OCI-LY1 (cell line): ENCODE data around the gene AHCTF1.

ENCODE experiments used
- H2AFZ ChIP-seq: fragments of 200-600 bp; sonication (generic), shearing (Covaris generic); 2 replicates; pipeline ENCODE4 v1.6.0; 2014; ENCODE audit warnings: antibody characterized with exemption, mild to moderate bottlenecking, low read length
- H3F3A ChIP-seq: fragments of 200-600 bp; sonication (generic), shearing (Covaris generic); 2 replicates; pipeline ENCODE4 v1.6.0; 2014; ENCODE audit warnings: mild to moderate bottlenecking, antibody characterized with exemption, low read length, moderate library complexity; ENCODE audit not compliant: insufficient read depth
- H3K27ac ChIP-seq: fragments of 200-600 bp; sonication (generic); 2 replicates; pipeline ENCODE4 v1.5.1; 2014; ENCODE audit warnings: low read length, mixed run types, mild to moderate bottlenecking, low read depth; ENCODE audit not compliant: poor library complexity, severe bottlenecking
- H3K27me3 ChIP-seq: fragments of 200-600 bp; sonication (generic); 2 replicates; pipeline ENCODE4 v1.6.0; 2014; ENCODE audit warnings: antibody characterized with exemption, mild to moderate bottlenecking, low read length, moderate library complexity; ENCODE audit not compliant: insufficient read depth
- H3K36me3 ChIP-seq: fragments of 200-600 bp; sonication (generic); 2 replicates; pipeline ENCODE4 v1.6.1; 2014; ENCODE audit warnings: mild to moderate bottlenecking, antibody characterized with exemption, low read length, moderate library complexity, mixed read lengths; ENCODE audit not compliant: insufficient read depth
- H3K4me1 ChIP-seq: fragments of 200-600 bp; sonication (generic); 2 replicates; pipeline ENCODE4 v1.5.1; 2014; ENCODE audit warnings: mild to moderate bottlenecking, low read length, moderate library complexity; ENCODE audit not compliant: insufficient read depth, severe bottlenecking
- H3K4me2 ChIP-seq: fragments of 200-600 bp; sonication (generic), shearing (Covaris generic); 2 replicates; pipeline ENCODE4 v1.6.1; 2014; ENCODE audit warnings: low read length
- H3K4me3 ChIP-seq: fragments of 200-600 bp; sonication (generic); 2 replicates; pipeline ENCODE4 v1.5.1; 2014; ENCODE audit warnings: low read length, low read depth, mild to moderate bottlenecking, mixed read lengths; ENCODE audit not compliant: poor library complexity, severe bottlenecking
- H3K79me2 ChIP-seq: fragments of 200-600 bp; shearing (Covaris generic); 2 replicates; pipeline ENCODE4 v1.6.1; 2016; ENCODE audit warnings: mixed run types, low read length, mixed read lengths; ENCODE audit not compliant: insufficient read depth
- H3K9ac ChIP-seq: fragments of 200-600 bp; sonication (generic), shearing (Covaris generic); 2 replicates; pipeline ENCODE4 v1.6.1; 2014; ENCODE audit warnings: mild to moderate bottlenecking, low read length, mixed read lengths
- H3K9me2 ChIP-seq: fragments of 200-600 bp; sonication (generic), shearing (Covaris generic); 2 replicates; pipeline ENCODE4 v1.6.1; 2014; ENCODE audit warnings: low read depth, mild to moderate bottlenecking, low read length, mixed read lengths
- H3K9me3 ChIP-seq: fragments of 200-600 bp; shearing (Covaris generic); 2 replicates; pipeline ENCODE4 v1.6.1; 2014; ENCODE audit warnings: low read length, mixed read lengths
- H4K20me1 ChIP-seq: fragments of 200-600 bp; sonication (generic), shearing (Covaris generic); 2 replicates; pipeline ENCODE4 v1.6.0; 2016; ENCODE audit warnings: mild to moderate bottlenecking, low read length; ENCODE audit not compliant: insufficient read depth
- EZH2 ChIP-seq: fragments of 200-600 bp; sonication (generic), shearing (Covaris generic); IDR thresholded peaks from 2 replicates; pipeline ENCODE4 v1.8.0; 2017; ENCODE audit warnings: borderline replicate concordance, mixed run types, mild to moderate bottlenecking, antibody characterized with exemption, low read length, moderate library complexity, mixed read lengths
- TF ChIP-seq, protein P1 (sequence below): fragments of 200-600 bp; sonication (generic), shearing (Covaris generic); IDR thresholded peaks from 2 replicates; pipeline ENCODE4 v1.5.1; 2017; ENCODE audit warnings: mild to moderate bottlenecking, antibody characterized with exemption, low read length, moderate library complexity, mixed read lengths

Gene AHCTF1

GRCh38 chr1:246797597-246797996 lies 134.2 kb downstream of the AHCTF1 start:
- H4K20me1 ChIP-seq: no peaks in the 10 kb centered on the region
- peaks cover 7% of the 10 kb centered on the region; the same call in 1 of the 2 replicates for H3K27me3 ChIP-seq
- H3K36me3 ChIP-seq: no peaks in the 10 kb centered on the region
- no peaks in the 10 kb centered on the region for H3K79me2 ChIP-seq
- H3K9me2 ChIP-seq: no peaks in the 10 kb centered on the region
- H3K9me3 ChIP-seq: no peaks in the 10 kb centered on the region; the same call in 1 of the 2 replicates
- no peak overlapping the region for H3K4me2 ChIP-seq
- no peak overlapping the region for H3K9ac ChIP-seq
- H3K4me3 ChIP-seq: no peak overlapping the region
- H3F3A ChIP-seq: no peaks in the 10 kb centered on the region
- no peak overlapping the region for H2AFZ ChIP-seq
- H3K4me1 ChIP-seq: no peaks in the 10 kb centered on the region
- TF ChIP-seq EZH2: no peak
- TF ChIP-seq, protein P1, sequence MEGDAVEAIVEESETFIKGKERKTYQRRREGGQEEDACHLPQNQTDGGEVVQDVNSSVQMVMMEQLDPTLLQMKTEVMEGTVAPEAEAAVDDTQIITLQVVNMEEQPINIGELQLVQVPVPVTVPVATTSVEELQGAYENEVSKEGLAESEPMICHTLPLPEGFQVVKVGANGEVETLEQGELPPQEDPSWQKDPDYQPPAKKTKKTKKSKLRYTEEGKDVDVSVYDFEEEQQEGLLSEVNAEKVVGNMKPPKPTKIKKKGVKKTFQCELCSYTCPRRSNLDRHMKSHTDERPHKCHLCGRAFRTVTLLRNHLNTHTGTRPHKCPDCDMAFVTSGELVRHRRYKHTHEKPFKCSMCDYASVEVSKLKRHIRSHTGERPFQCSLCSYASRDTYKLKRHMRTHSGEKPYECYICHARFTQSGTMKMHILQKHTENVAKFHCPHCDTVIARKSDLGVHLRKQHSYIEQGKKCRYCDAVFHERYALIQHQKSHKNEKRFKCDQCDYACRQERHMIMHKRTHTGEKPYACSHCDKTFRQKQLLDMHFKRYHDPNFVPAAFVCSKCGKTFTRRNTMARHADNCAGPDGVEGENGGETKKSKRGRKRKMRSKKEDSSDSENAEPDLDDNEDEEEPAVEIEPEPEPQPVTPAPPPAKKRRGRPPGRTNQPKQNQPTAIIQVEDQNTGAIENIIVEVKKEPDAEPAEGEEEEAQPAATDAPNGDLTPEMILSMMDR: no peak
- no peak overlapping the region for H3K27ac ChIP-seq

DNA sequence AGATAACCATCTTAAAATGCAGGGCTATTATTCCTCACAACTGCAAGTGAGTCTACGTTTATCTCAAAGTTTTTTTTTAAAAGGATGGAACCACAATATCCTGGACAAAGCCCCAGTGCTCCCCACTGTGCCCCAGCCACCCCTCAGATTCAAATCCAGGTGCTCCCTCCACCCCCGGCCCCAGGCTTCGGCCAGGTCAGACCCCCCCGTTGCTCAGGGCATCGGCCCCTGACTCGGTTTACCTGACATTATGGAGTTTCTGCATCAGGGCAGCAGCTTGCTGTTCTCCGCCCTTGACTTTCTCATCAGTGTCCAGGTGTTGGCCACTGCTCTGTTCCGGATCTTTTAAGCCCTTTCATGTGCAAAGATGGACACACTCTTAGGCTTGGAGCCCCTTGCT lies 134.6 kb downstream of the AHCTF1 start:
- Histone ChIP-seq H3K4me1 (no peaks in the 10 kb centered on the region), H3K36me3 (no peaks in the 10 kb centered on the region), H3K9me3 (no peaks in the 10 kb centered on the region), H2AFZ (no peak overlapping the region), H3K9ac (no peak overlapping the region), H3K27ac (no peak overlapping the region), H4K20me1 (no peaks in the 10 kb centered on the region), H3F3A (no peaks in the 10 kb centered on the region), H3K9me2 (no peaks in the 10 kb centered on the region), H3K79me2 (no peaks in the 10 kb centered on the region), H3K4me2 (no peak overlapping the region), H3K4me3 (no peak overlapping the region), H3K27me3 (peaks cover 7% of the 10 kb centered on the region; the same call in 1 of the 2 replicates)
- TF ChIP-seq, protein P1: no peak
- TF ChIP-seq EZH2: no peak

DNA sequence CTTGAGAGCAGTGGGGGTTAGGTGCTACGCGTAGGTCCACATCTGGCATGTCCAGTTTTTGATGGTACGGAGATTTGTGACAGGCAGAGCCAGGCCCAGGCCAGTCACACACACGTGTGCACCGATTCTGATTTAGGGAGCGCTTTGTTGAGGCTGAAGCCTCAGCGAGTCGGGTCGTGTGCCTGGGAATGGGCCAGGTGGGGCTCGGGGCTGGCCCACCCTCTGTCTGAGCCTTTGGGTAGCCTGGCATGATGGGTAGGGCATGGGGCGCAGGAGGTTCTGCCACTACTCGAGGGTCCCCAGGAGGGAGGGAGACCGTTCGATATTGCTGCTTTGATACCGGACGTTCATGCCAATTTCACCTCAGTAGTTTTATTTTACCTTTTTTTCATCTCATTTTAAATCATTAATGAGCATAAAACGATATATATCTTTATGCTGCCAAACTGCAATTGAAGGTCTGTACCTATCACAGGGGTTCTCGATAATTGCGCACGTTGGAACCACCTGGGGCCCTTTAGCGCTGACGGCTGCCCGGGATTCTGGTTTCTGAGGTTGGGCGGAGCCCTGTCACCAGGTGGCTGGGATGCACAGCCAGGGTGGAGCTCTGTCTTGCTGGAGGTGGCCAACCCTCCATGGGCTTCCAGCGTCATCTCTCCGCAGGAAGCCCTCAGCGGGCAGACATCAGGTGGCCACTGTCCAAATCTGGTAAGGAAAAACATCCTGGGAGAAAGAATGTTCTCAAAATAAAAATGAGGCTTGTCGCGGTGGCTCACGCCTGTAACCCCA lies 135.6 kb downstream of the AHCTF1 start:
- Histone ChIP-seq H3K9me3 (no peaks in the 10 kb centered on the region), H4K20me1 (no peaks in the 10 kb centered on the region), H3K36me3 (no peaks in the 10 kb centered on the region), H2AFZ (no peak overlapping the region), H3K9ac (no peak overlapping the region), H3K4me2 (no peak overlapping the region), H3K4me1 (no peaks in the 10 kb centered on the region), H3K79me2 (no peaks in the 10 kb centered on the region), H3K4me3 (no peak overlapping the region), H3K27me3 (peaks cover 7% of the 10 kb centered on the region; the same call in 1 of the 2 replicates), H3K9me2 (no peaks in the 10 kb centered on the region), H3K27ac (no peak overlapping the region), H3F3A (no peaks in the 10 kb centered on the region)
- TF ChIP-seq EZH2: no peak
- TF ChIP-seq, protein P1: no peak
